Stimulated activated CD4-positive, alpha-beta T cell treated with anti-CD3 and anti-CD28 coated beads, Interleukin-15, amount 100 ng/mL, for 48 hours (primary cell): ENCODE measurements around the gene RNASET2.
"Not testable (repeated sequence)": the region's sequence is repeated elsewhere in the genome, so short reads cannot be mapped to it uniquely, and the experiment has no call there.

ENCODE experiments used
- DNase-seq, 2 donors: peaks; one replicate each; pipeline ENCODE4 v3.0.0-alpha.2; 2020; ENCODE audit warnings: low read depth in 2 of 2

The RNASET2 gene

DNA sequence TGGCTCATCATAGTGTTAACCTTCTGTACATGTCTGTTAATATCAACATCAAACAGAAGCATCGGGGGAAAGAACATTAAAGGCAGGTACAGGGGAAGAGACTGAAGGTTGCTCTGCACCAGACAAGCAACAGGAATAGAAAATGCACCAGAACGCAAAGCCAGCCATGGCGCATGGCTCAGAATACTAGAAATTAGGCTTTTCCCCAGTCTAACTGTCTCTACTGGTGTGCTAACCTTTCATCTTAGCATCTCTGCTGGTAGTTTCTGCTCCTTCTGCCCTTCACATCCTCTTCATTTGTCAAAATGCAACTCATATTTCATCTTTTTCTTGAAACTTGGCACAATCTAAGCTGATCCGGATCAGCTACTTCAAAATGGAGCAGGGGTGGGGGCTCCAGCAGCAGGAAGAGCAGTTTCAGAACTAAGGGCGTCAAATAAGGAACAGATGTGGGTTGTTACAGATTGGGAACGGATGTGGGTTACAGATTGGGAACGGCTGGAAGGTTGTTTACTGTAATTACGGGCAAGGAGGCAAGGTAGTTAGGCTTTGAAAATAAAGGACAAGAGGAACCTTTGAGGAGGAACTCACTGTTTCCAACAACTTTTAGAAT, 13.1 kb upstream of the RNASET2 start:
- DNase-seq: no peak

DNA sequence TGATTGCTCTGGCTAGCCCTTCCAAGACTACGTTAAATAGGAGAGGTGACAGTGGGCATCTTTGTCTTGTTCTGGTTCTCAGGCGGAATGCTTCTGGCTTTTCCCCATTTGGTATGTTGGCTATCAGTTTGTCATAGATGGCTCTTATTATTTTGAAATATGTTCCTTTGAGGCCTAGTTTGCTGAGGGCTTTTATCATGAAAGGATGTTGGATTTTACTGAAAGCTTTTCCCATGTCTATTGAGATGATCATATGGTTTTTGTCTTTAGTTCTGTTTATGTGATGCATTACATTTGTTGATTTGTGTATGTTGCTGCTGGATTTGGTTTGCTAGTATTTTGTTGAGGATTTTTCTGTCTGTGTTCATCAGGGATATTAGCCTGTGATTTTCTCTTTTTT, 9.9 kb upstream of the RNASET2 start:
- no peak for DNase-seq

DNA sequence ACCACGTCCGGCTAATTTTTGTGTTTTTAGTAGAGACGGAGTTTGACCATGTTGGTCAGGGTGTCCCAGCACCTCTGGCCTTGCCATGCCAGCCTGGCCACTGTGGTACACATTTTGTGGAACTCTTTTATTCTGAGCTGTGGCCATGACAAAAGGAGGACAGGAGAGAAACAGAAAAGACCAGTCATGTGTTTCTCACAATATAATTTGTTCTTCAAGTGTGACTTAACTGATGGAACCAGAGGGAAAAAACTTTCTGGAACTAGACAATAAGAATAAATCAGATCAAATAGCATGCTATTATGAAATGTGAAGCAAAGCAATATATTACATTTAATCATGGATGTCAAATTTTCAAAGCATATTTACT, 4.2 kb upstream of the RNASET2 start:
- DNase-seq: no peak

DNA sequence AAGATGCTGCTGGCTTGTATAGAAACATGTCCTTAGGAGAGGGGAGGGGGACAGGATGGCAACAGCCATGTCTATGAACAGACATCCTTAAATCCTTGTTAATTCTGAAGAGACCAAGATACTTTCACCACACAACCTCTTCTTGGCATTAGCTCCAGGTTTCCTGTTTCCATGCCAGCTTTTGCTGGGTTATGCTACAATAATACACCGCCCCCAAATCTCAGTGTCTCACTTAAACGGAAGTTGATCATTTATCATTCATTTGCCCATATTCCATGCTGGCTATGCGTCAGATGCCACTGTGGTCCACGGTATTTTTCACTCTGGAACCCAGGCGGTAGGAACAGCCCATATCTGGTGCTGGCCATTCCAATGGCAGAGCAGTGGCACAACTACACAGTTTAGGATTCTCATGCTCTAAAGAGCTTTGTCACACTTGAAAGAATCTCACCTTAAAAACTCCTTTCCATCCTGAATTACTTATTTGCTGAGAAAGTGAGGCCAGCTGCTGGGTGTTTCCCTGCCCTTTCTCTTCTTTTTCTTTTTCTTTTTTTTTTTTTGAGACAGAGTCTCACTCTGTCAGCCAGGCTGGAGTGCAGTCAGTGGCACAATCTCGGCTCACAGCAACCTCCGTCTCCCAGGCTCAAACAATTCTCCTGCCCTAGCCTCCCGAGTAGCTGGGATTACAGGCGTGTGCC, 3.7 kb upstream of the RNASET2 start:
- DNase-seq: no peak

DNA sequence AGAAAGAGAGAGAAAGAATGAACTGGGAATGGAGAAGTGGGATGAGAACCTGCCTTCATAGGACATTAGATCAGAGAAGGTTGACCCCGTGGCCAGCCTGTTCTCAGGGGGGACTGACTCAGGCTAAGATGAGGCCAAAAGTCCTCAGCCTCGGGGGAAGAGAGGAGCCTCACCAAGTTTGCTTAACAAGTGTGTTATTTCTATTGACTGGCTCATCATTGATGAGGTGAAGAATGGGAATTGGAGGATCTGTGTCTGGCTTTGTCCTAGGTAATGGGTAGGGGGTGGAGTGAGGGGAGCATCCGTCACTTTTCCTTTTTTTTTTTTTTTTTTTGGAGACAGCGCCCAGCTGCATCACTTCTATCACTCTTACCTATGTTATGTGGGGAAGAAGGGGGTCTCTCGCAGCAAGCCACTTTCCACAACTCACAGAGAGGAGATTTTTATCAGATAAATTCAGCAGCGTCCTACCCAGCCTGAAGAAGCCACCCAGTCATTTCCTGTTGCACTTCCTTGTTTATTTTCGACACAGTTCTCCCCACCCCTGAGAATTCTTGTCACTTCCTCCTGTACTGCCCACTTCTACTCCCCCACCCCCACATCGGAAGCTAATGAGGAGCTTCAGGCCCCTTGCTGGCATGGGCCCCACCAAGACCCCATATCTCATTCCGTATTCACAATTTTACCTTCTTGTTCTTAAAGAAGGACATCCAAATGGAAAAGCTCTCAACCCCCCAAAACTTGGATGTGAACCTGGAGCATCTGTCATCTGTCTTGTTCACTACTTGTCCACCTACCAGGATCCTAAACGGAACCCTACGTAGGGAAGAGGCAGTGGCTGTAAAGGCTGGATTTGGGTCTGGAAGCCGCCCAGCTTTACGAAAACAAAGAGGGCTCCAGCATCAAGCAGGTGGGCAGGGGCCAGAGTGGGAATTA, 2.8 kb upstream of the RNASET2 start:
- DNase-seq: no peak

DNA sequence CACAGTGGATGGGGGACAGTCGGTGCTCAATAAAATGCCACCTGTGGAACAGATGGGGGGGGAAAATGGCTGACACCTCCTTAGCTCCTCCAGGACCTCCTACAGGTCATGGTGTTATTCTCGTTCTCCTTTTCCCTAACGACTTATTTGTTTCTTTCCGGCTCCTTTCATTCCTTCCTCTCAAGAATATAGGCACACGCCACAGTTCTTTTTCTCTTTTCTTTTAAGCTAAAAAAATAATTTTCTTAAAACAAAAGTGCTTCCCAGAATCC, 1.4 kb upstream of the RNASET2 start:
- DNase-seq: no peak

DNA sequence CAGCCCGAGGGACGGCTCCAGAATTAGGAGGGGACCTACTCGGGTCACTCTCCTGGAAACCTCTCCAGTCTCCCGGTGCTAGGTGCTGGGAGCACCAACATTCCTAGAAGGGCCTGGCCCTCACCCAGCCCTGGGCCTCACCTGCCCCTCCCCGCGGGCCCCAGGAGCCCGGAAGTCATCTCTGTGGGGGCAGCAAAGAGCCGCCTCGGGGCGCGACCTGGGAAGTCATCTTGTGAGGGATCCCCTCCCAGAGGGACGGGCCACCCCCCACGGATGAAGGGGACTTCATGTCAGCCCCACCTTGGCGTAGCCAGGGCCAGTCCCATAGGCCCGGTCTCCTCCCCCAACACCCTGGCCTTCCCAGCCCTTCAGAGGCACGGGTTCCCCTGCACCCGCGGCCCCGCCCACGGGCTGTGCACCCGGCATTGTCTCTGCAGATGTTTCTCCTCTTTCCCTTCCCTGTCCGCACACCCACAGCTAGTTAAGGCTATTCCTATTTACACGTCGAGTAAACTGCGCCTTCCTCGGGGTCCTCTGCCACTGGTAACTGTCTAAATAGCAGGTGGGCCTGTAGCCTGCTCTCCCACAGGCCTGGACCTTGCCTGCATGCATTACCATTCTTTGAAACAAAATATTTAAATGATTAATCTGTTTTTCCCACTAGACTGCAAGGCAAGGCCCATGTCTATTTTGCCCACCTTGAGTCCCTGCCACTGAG, 896 bp upstream of the RNASET2 start:
- no peak for DNase-seq

DNA sequence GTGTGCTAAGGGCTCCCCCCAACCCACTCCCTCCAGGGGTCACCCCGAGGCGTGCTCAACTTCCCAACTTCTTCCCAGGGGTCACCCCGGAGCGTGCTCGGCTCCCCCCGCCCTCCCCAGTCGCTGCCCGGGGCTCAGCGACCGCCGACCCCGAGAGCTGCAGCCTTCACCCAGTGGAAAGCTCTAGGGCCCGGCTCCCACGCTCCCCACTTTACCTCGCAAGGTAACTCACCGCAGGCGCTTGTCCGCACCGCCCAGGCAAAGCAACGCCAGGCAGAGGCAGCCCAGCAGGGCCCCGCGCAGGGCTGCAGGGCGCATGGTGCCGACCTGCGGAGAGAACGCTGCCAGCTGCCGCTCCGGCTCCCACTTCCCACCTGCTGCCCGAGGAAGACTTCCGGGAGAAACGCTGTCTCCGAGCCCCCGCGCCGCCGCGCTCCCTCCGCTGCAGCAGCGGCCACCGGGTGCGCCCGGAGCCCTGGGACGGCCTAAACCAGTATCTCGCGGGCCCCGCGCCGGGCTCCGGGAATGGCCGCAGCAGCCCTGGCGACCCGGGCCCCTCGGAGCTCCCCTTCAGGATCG, 396 bp downstream of the RNASET2 start:
- no peak for DNase-seq

DNA sequence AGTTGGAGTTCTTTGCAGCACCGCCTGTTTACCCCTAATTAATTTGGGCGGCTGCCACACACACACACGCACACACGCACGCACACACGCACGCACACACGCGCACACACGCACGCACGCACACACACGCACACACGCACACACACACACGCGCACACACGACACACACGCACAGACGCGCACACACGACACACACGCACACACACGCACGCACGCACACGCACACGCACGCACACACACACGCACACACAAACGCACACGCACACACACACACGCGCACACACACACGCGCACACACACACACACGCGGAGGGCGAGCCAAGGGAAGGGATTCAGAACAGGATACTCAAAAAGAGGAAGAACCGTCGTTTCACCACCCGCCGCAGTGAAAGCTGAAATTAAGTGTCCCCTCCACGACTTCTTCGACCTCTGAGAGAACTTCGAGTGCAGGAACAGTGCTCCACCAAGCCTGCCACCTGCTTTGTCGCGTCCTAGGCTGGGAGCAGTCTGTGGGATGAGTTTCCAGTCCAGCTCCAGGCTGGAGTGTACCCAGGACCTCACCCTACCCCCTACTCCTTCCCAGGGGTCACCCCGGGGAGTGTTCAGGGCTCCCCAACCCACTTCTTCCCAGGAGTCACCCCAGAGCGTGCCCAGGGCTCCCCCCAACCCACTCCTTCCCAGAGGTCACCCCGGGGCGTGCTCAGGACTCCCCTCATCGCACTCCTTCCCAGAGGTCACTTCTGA, 1.1 kb downstream of the RNASET2 start:
- DNase-seq: no peak

DNA sequence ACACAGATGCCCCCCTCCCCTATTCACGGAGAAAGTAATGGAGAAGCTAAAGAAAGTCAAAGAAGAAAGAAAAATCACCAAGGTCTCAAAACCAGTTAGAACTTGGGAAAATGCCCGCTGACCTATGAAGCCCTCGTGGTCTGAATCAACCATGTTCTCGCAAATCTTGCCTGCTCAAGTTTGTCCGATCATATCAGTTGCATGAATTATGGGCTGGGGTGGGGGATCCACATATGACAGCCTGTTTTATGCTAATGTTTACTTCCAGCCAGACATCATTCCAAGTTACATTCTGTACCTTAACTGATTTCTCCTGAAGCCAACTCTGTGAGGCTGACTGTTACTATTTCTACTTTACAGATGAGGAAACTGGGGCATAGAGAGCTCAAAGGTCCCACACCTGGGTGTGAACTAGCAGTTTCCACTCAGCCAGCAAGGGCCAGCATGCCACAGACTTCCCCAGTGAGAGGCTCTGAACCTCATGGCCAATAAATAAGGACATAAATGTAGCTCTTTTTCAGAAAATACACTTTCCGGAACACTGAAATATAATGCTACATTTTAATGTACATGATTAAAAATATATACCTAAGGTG, 2.1 kb downstream of the RNASET2 start:
- no peak for DNase-seq

DNA sequence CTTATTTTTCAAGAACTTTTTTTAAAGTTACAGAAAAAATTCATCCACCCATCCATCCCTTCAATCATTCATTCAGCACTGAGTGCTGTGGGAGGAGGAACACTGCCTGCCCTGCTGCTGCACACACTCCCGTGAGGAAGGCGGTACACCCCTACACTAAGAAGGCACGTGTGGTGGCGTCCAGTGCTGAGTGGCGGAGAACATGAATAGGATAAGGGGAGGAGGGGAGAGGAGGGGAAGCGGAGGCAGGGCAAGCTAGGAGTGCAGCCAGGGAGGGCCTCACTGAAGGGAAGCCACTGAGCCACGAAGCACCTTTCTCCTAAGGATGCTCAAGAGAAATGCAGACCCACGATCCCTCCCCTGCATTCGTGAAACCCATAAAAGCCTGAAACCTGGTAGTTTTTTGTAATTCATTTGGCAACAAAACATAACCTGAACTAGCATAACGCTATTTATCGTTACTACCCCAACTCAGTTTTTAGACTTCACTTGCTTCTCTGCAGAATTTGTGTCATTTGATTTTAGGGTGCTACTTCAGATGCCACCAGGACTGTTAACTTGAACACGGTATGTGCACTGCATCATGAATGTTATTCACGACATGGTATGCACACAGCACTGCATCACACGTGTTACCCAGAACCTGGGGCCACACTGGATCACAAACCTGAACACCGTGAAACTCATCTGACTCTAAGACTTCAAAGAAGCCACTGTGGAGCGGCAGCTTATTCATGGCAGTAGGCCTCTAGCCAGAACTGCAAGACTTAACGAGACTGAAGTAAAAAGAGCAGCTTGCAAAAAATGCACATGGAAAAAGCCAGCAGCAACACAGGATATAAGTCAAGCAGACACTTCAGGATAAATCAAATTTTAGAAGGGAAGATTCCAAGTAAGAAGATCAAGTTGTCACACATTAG, 3.5 kb downstream of the RNASET2 start:
- DNase-seq: no peak

DNA sequence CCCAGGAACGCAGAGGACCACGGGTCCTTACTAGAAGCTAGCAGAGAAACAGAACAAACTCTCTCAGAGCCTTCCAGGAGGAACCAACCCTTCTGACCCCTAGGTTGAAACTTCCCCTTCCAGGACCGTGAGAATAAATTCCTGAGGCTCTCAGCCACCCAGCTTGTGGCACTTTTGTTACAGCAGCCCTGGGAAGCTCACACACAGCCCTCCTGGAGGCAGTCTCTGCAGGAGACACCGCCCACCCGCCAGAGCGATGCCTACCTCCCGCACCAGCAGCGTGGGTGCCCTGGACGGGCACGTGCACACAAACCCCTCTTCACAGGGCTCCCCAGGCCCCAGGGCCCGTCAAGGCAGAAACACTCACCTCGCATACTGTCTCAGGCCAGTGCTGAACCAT, 4.2 kb downstream of the RNASET2 start:
- DNase-seq: no peak

DNA sequence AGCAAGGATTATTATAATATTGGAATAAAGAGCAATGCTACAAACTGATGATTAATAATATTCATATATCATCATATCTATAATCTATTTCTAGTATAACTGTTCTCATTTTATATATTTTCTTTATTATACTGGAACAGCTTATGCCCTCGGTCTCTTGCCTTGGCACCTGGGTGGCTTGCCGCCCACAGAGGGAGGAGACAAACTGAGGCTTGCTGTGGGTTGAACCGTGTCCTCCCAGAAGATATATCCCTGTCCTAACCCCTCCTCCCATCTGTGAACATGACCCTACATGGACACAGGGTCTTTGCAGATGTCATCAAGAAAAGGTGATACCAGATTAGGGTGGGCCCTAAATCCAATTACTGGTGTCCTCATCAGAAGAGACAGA, 4.7 kb downstream of the RNASET2 start:
- DNase-seq: no peak

DNA sequence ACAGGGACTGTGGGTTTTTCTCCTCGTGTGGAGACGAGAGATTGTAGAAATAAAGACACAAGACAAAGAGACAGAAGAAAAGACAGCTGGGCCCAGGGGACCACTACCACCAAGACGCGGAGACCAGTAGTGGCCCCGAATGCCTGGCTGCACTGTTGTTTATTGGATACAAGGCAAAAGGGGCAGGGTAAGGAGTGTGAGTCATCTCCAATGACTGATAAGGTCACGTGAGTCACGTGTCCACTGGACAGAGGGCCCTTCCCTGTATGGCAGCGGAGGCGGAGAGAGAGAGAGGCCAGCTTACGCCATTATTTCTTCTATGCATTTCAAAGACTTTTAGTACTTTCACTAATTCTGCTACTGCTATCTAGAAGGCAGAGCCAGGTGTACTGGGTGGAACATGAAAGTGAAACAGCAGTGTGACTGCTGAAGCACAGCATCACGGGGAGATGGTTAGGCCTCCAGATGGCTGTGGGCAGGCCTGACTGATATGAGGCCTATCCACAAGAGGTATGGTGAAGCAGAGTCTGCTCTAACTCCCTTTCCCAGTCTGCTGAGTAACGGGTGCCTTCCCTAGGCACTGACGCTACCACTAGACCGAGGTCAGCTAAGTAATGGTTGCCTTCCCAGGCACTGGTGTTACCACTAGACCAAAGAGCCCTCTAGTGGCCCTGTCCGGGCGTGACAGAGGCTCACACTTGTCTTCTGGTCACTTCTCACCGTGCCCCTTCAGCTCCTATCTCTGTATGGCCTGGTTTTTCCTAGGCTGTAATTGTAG, 5.3 kb downstream of the RNASET2 start:
- DNase-seq: peak; percentile 76 to 86

DNA sequence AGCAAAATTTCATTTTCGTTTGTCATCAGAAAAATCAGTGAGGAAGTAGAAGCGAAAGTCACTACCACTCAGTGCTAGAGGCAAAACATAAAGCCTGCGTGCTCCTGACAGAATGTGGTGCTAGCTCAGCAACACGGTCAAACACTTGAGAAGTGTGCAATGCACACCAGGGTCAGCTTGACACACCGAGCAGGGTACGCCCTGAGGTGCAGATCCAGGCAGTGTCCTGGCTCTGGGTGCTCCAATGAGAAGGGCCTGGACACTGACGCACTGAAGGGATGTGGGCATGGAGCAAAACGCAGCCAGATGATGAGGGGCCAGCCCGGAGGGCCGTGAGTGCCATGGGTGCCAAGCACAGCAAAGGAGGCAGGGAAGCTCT, 5.9 kb downstream of the RNASET2 start:
- no peak for DNase-seq

DNA sequence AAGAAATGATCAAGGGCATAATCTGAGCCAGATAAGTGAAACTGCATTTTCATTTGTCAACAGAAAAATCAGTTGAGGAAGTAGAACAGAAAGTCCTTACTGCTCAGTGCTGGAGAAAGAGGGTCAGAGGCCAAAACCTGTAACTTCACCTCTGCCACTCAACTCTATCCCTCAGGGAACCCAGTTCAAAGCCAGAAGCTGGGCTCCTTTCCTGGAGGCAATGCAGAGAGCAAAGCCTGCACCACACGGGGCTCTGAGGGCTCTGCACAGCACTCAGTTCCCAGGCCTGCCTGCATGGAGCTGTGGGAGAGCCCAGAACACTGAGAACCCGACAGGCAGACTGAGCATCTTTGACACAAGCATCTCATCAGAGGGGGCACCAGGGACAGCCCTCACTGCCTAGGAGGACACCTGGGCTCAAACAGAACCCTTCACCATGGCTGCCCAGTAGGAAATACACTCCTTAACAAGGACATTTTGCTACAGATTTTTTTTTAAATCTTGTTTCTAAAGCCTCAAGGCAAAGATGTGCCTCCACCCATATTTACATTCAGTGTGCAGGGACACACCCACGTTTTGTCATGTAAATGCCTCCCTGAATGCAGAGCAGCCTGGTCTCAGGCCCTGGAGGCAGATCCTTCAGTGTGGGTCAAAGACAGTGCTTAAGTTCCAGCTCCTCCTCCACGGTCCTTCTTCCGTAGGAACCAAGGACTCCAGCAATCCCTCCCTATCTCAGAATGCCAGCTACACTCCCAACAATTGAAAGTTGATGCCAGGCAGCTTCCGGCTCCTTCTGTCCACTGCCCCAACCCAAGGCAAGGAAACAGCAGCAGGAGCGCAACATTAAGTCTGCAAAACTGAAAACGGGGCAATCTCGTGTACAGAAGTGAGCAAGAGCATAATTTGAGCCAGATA, 6.6 kb downstream of the RNASET2 start:
- DNase-seq: no peak

DNA sequence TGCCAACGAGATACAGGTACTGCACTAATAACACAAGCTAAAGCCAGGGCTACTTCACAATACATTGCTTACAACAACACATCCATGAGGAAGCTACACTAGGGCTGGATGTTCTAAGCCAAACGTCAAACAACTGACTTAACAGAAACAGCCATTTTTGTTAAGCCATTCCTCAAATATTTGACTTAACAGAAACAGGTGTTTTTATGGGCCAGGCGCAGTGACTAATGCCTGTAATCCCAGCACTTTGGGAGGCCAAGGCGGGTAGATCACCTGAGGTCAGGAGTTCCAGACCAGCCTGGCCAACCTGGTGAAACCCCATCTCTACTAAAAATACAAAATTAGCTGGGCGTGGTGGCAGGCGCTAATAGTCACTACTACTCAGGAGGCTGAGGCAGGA, 7.6 kb downstream of the RNASET2 start:
- DNase-seq: not testable (repeated sequence)

DNA sequence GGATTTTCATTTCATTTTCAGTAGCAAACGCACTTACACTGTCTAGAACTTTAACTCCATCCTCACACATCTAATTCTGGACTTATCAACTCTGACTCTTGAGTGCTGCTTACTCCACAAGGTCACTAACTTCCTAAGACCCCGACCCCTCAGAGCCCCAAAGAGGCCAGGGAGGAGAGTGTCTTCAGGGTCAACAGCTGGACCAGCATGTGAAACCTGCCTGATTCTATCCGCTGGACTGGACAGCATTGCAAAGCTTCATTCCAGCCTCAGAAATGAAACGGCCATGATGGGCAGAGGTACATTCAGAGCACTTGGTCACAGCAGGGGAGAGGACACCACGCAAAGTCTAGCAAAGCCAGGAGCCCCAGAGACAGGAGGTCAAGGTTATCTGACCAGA, 9.1 kb downstream of the RNASET2 start:
- DNase-seq: no peak
